GM12878 (cell line): ENCODE measurements around the gene HDDC3.
A peak's percentile ranks its signal among the peaks of the same experiment; 100 is the strongest.

Experiments
- ATF2 ChIP-seq: IDR thresholded peaks from 2 replicates; pipeline ENCODE4 v1.6.1; 2012; ENCODE audit warnings: low read length, inconsistent platforms
- CEBPB ChIP-seq, 2 experiments: fragments of 150-350 bp in 1 of 2; IDR thresholded peaks; 2 replicates each; pipeline ENCODE4 v1.6.1; 2012 to 2014; ENCODE audit warnings: low read depth in 2 of 2, low read length in 2 of 2, borderline replicate concordance in 1 of 2, inconsistent platforms in 1 of 2
- CTCF ChIP-seq, 3 experiments: IDR thresholded peaks in 2 of 3; conservative IDR thresholded peaks in 1 of 3; 2 replicates each; pipeline ENCODE4 v1.5.1; 2011; ENCODE audit warnings: low read depth in 3 of 3, low read length in 3 of 3, mild to moderate bottlenecking in 3 of 3, control low read depth in 2 of 3, moderate library complexity in 2 of 3, inconsistent platforms in 1 of 3, mixed read lengths in 1 of 3; ENCODE audit not compliant: control insufficient read depth in 2 of 3, insufficient read depth in 1 of 3; ENCODE audit errors: extremely low read depth in 1 of 3
- EZH2 ChIP-seq: IDR thresholded peaks from 2 replicates; pipeline ENCODE4 v1.6.1; 2012; ENCODE audit warnings: low read depth, mild to moderate bottlenecking, control low read depth, inconsistent platforms, low read length, borderline replicate concordance; ENCODE audit not compliant: control insufficient read depth
- FOXK2 ChIP-seq: fragments of 450-650 bp; IDR thresholded peaks from 2 replicates; pipeline ENCODE4 v1.6.1; 2017; ENCODE audit warnings: mild to moderate bottlenecking, moderate library complexity
- MYB ChIP-seq: fragments of 150-350 bp; IDR thresholded peaks from 2 replicates; pipeline ENCODE4 v1.6.1; 2014; ENCODE audit warnings: mild to moderate bottlenecking, low read depth, low read length, borderline replicate concordance
- MYC ChIP-seq: IDR thresholded peaks from 2 replicates; pipeline ENCODE4 v1.6.1; 2011; ENCODE audit warnings: mild to moderate bottlenecking, low read length, moderate library complexity, inconsistent platforms; ENCODE audit not compliant: insufficient read depth, insufficient replicate concordance, insufficient read length, severe bottlenecking
- POLR2A ChIP-seq: IDR thresholded peaks from 2 replicates; pipeline ENCODE4 v1.6.1; 2011; ENCODE audit warnings: low read depth, mild to moderate bottlenecking, low read length
- RAD21 ChIP-seq: IDR thresholded peaks from 2 replicates; pipeline ENCODE4 v1.6.1; 2011; ENCODE audit warnings: mild to moderate bottlenecking, low read depth, low read length, moderate library complexity; ENCODE audit not compliant: insufficient read depth
- SMC3 ChIP-seq: IDR thresholded peaks from 2 replicates; pipeline ENCODE4 v1.6.1; 2011; ENCODE audit warnings: low read length, improper control_type of control experiment, borderline replicate concordance
- SUZ12 ChIP-seq: fragments of 200-600 bp; sonication (generic); IDR thresholded peaks from one replicate; pipeline ENCODE4 v1.6.1; 2018; ENCODE audit warnings: antibody characterized with exemption, mild to moderate bottlenecking; ENCODE audit not compliant: unreplicated experiment
- ZNF274 ChIP-seq: IDR thresholded peaks from one replicate; pipeline ENCODE4 v1.8.0; 2011; ENCODE audit not compliant: insufficient read length, insufficient read depth
- ZNF687 ChIP-seq: fragments of 450-650 bp; IDR thresholded peaks from 2 replicates; pipeline ENCODE4 v1.6.1; 2017; ENCODE audit warnings: mild to moderate bottlenecking, moderate library complexity
- TF ChIP-seq, protein P1 (sequence below): fragments of 450-650 bp; IDR thresholded peaks from 2 replicates; pipeline ENCODE4 v1.6.1; 2017; ENCODE audit warnings: mild to moderate bottlenecking, moderate library complexity

GRCh38 chr15:90893175-90894090, 38.9 kb downstream of the HDDC3 start:
- TF ChIP-seq EZH2 (no peak), SMC3 (no peak), MYC (no peak), RAD21 (no peak), ATF2 (no peak), CTCF (IDR thresholded peaks at IDR 0.05 in 2 of 3, conservative IDR thresholded peaks at IDR 0.05 in 1 of 3; ENCODE audit: control insufficient read depth in 2 of 3, extremely low read depth in 1 of 3, insufficient read depth in 1 of 3, low read depth in 3 of 3, low read length in 3 of 3) (no peak), ZNF274 (no peak), CEBPB (IDR thresholded peaks at IDR 0.05; ENCODE audit: borderline replicate concordance in 1 of 2, low read depth in 2 of 2, low read length in 2 of 2) (no peak), ZNF687 (no peak), POLR2A (peak; percentile 18; the same call in 1 of the 2 replicates), SUZ12 (no peak), FOXK2 (no peak), MYB (no peak)
- TF ChIP-seq, protein P1, sequence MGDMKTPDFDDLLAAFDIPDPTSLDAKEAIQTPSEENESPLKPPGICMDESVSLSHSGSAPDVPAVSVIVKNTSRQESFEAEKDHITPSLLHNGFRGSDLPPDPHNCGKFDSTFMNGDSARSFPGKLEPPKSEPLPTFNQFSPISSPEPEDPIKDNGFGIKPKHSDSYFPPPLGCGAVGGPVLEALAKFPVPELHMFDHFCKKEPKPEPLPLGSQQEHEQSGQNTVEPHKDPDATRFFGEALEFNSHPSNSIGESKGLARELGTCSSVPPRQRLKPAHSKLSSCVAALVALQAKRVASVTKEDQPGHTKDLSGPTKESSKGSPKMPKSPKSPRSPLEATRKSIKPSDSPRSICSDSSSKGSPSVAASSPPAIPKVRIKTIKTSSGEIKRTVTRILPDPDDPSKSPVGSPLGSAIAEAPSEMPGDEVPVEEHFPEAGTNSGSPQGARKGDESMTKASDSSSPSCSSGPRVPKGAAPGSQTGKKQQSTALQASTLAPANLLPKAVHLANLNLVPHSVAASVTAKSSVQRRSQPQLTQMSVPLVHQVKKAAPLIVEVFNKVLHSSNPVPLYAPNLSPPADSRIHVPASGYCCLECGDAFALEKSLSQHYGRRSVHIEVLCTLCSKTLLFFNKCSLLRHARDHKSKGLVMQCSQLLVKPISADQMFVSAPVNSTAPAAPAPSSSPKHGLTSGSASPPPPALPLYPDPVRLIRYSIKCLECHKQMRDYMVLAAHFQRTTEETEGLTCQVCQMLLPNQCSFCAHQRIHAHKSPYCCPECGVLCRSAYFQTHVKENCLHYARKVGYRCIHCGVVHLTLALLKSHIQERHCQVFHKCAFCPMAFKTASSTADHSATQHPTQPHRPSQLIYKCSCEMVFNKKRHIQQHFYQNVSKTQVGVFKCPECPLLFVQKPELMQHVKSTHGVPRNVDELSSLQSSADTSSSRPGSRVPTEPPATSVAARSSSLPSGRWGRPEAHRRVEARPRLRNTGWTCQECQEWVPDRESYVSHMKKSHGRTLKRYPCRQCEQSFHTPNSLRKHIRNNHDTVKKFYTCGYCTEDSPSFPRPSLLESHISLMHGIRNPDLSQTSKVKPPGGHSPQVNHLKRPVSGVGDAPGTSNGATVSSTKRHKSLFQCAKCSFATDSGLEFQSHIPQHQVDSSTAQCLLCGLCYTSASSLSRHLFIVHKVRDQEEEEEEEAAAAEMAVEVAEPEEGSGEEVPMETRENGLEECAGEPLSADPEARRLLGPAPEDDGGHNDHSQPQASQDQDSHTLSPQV: no peak
